ENCODE data around the gene TMEM163.
"Not testable (repeated sequence)": the region's sequence is repeated elsewhere in the genome, so short reads cannot be mapped to it uniquely, and the experiment has no call there.

The TMEM163 gene

DNA sequence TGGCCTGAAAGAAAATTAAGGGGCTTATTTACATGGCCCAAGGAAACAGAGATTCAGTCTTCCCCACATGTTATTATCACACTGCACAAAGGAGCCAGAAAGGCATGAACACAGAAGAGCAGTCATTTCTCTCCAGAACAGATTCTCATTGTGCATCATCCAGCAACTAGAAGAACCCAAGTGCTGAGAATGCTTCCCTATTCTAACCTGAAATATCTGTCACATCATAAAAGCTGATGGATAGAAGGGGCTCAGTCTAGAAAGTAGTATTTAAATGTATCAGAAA lies 145.8 kb downstream of the TMEM163 start:
- no peak for DNase-seq

DNA sequence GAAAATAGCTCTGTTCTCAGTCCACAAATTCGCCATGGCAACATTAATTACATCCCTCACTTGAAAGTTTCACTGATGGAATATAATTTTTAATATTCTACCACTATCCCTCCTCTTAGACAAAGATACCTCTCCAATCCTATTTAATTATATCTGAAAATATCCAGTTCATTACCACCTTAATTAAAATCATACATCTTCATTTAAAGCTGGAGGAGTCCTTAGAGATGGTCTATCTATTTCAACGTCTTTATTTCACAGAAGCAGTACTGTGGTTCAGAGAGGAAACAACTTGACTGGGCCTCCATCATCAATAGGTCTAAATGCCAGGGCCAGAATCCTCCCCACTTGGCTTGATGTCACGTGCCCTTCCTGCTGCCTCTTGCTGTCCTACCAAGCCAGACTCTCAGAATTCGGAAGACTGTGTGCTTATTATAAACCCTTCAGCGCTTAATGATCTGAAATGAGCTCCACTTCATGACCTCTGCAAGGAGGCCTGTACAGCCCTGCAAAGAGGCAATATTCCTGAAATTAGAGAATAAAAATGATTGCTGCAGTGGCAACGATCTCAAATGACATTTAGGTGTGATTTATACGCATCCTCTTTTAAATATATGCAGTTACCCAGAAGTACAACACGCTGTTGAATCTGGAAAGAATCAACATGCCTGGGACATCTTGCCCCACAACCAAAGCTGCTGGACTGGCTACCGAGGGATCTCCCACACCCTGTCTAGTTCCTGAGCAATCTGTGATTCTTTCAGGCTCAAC lies 146.3 kb downstream of the TMEM163 start:
- DNase-seq: no peak

DNA sequence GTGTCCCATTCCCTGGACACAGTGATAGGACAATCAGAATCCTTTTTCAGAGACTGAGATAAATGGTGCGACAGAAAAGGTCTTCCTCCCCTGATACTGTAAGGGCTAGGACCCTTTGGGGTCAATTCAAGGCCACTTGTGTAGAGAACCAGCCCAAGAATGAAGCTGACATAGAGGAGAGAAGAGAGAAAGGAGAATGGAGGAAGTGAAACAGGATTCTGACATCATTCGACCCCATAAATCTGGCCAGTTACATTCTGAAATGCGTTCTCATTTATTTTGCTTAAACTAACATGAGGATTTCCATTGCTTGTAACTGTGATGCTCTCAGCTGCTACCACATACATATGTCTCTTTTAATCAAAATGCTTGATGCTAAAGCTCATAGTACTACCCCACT lies 148.1 kb downstream of the TMEM163 start:
- DNase-seq: no peak

DNA sequence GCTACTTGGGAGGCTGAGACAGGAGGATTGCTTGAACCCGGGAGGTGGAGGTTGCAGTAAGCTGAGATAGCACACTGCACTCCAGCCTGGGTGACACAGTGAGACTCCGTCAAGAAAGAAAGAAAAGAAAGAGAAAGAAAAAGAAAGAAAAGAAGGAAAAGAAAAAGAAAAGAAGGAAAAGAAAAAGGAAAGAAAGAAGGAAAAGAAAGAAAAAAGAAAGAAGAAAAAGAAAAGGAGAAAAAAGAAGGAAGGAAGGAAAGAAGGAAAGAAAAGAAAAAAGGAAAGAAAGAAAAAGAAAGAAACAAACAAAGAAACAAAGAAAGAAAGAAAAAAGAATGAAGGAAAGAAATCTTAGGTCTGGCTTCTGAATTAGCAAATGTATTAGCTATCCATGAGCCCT lies 150.4 kb downstream of the TMEM163 start:
- no peak for DNase-seq

DNA sequence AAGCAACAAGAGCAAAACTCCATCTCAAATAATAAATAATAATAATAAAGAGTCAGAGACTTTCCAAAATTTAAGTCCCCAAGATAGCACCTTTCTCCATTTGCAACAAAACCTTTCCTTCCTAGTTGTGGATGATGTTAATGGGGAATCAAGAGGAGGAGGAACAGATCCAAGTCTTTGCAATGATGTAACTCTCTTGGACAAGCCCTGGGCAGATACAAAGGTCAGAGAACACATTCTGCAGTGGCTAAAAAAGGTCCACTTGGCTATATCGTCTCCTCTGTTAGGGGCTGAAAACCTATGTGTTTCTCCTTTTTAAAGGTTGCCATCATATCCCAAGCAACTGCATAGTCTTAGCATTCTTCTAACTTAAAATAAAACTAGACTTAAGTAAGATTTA lies 151.1 kb downstream of the TMEM163 start:
- no peak for DNase-seq

DNA sequence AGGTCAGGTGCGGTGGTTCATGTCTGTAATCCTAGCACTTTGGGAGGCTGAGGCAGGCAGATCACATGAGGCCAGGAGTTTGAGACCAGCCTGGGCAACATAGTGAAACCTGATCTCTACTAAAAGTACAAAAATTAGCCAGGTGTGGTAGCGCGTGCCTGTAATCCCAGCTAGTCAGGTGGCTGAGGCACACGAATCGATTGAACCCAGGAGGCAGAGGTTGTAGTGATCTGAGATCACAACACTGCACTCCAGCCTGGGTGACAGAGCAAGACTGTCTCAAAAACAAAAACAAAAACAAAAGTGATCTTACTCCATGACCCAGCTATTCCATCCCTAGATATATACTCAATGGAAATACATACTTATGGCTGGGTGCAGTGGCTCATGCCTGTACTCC lies 153.8 kb downstream of the TMEM163 start:
- DNase-seq: not testable (repeated sequence)

DNA sequence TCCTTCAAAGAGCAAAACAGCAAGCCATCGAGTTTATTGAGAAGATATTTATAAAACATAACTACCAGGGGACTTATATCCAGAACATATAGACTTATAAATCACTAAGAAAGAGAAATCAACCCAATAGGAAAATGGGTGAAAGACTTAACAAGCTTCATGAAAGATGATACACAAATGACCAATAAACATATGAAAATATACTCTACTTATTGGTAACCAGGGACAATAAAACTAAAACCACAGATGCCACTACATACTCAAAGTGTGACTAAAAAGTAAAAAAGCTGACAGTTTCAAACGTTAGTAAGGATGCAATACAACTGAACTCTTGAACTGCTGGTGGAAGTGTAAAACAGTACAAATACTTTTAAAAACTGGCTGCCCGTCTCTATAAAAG lies 154.3 kb downstream of the TMEM163 start:
- no peak for DNase-seq

DNA sequence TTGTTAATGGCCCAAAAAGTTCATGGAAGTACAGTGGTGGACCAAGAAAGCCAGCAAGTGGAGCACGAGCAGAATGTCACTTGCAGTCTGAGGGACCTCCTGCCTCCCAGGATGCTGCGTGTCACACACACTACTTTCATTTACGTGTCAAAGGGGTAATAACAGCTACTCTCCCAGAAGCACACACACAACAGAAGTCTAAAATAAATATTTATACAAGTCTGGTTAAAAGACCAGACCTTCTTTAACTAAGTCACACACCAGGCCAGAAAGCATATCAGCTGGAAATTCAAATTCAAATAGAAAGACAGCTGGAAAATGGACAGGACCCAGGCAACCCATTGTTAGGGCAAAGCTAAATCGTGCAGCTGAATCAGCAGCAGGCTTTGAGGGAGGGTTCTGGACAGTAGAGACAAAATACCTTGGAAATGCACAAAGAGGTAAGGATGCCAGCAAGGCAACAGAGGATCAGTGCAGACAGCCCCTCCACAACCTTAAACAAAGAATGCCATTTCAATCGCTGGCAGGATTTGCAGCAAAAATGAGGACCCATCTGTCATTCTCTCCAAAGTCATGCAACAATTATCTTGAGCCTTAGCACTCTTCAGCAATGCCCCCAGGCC lies 160.5 kb downstream of the TMEM163 start:
- peak; percentile 61 for DNase-seq

DNA sequence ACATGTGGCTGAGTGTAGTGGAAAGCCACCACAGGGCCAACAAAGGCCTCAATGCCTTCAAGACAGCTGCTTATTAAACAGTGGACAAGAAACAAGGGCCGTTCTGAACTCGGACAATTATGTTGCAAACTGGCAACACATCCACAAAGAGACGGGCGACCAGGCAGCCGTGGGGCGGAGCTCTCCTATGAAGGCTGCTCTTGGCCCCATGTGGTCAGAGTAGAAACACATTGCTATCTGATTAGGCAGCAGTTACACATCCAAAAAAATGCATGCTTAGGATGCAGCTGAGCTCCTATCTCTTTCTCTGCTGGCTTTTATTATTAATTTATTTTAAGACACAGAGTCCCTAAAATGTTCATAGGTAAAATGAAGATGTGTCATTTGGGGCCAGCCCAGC lies 163.4 kb downstream of the TMEM163 start:
- DNase-seq: no peak

DNA sequence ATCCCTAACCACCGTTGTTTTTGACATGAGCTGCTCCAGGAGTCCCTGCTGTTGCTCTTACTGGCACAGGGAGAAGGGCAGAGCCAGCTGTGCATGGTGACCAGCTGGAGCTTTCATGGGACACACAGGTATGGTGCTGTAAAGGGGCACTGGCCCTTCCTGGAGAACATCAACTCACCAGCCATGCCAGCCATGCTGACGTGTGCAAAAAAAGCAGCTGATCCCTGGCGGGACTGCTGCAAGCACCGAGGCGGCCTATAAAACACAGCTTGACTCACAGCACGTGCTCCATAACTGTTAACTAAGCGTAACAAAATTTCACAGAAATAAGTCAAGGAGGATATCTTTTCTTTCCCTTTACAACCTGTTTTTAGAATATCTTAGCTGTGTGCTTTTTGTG lies 165.1 kb downstream of the TMEM163 start:
- no peak for DNase-seq

DNA sequence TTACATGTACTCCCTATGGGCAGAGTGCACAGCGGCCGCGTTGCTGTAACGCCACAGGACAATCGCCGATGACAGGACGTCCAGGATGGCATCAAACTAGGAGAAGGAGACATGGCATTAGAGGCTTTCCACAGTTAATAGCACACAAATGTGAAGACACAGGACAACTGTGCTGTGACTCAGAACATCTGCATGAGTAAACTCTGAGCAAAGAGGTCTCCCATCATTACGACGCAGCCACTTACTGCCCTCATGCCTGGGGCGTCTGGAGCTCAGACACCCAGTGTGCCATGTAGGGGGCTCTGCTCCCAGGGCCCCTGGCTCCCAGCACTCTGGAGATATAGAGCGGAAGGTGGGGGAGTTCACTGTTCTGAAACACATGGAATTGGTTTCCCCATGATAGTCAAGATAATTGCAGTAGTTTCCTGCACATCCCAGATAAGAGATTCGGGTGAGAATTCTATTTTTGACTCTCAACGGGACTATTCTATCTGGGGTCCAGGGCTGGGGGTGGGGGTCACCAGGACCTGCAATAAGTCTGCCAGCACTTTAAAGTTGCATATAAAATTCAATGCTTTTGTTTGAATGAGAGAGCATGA lies 168.1 kb downstream of the TMEM163 start:
- DNase-seq: no peak

DNA sequence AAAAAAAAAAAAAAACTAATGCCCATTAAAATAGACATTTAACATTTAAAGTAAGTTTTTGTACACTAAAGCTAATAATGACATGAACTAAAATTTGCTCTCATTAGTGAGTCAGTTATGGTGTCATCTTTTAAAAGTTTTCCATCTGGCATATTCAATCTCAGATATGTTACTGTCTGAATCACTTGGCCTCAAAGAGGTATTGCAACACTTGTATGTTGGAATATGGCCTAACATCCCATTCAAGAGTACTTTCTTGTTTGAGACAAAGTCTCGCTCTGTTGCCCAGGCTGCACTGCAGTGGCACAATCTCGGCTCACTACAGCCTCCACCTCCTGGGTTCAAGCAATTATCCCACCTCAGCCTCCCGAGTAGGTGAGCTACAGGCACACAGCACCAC lies 169.7 kb downstream of the TMEM163 start:
- DNase-seq: no peak

DNA sequence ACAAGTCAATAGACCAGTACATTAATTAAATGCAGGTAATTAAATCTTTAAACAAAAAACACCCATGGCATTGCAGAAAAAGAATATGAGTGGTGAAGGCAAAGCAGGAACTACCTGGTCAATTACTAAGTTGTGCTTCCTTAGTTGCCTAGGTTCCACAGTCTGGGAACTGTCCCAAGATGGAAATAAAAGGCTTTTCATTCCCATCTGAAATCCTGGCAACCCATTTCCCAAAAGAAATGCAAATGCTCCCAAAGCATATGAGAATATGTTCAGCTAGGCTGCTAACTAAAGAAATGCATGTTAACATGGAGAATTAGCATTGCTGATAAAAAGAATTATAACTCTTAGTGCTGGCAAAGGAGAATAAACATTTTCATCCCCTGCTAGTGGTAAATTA lies 177.8 kb downstream of the TMEM163 start:
- DNase-seq: no peak

DNA sequence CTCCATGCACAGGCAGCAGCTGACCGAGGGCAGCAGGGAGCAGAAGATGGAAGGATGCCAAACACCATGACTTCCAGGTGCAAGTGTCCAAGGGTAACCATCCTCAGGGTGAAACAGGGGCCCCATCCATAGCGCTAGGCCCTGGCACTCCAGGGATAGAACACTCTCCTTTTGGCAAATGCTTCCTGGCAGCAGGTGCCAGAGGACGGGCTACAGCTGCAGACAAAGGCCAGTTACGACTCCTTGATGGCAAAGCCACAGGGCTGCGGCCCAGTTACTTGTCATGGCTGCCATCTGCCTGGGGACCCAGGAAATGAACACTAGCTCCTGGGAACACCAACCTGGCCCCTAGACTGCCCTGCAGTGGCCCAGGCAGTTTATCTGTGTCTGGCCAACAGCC lies 178.8 kb downstream of the TMEM163 start:
- DNase-seq: peak; percentile 44

DNA sequence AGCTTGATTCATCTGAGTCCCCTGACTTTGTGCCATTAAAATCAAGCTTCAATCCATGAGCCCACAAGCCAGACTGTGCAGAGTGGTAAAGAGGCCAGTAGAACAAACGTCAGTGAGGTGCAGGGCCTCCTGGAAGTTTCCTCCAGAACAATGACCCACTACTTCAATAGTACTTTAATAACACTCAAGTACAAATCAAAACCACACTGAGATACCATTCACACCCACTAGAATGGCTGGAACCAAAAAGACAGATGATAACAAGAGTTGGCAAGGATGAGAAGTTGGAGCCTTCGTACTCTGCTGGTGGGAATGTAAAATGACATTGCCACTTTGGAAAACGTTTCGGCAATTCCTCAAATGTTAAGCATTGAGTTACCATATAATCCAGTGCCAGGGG lies 181.1 kb downstream of the TMEM163 start:
- no peak for DNase-seq

DNA sequence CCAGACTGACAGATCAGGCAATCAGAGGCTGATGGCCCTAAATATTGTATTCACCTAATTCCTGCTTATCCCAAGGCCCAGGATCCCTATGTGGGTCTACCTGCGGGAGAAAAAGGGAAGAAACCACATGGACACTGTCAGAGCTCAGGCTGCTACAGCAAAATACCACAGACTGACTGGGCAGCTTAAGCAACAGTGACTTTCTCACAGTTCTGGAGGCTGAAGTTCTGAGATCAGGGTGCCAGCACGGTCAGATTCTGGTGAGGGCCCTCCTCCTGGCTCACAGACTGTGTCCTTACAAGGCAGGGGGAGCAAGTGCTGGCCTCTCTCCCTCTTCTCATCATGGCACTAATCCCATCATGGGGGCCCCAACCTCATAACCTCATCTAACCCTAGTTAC lies 181.7 kb downstream of the TMEM163 start:
- DNase-seq: no peak

DNA sequence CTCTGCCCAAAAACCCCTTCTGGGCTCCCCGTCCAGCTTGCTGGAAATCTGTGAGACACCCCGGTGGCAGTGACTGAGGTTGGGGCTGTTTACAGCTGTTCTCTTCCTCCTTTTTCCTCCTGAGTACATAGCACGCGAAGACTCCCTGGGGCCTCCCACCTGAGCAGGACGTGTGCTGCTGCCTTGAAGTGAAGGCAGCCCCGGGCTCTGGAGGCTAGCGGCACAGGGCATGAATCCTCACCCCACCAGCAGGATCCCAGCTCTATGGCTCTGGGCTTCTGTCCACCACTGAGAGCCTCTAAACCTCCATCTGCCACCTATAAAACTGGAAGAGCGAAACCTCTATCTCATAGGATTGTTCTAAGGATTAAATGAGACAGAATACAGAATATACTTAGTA lies 182.5 kb downstream of the TMEM163 start:
- no peak for DNase-seq

DNA sequence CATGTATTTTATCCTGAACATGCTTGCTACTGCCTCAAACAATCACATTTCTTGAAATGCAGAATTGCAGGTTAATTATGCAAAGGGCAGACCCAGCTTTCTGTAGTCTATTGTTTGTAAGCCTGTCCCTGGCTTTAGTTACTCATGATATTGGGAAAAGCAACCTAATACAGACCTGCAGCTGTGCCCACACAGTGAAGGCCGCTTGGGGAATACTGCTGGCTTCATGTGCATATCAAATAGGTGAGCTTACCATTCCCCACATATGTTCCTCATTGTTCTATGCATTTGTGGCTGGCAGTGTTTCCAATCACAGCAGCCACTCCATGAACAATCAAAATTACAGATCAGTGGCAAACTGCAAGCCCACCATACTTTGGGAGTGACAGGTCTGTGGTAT lies 186.3 kb downstream of the TMEM163 start:
- no peak for DNase-seq

DNA sequence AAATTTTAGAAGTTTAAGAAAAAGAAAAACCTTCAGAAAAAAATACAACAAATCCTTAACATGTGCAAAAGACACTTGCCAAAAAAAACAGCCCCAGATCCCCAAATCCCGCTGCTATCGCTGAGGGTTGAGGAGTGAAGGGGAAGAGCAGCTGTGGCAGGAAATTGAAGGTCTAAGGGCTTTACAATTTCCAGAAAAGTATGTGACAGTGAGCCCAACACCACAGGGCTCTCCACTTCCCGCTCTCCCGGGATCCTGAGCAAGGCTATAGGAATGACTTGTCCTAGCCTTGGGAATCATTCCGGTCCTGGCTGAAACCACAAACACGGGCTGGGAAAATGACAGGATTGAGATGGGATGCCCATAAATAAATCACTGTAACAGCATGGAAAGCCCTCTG lies 191.4 kb downstream of the TMEM163 start:
- no peak for DNase-seq

DNA sequence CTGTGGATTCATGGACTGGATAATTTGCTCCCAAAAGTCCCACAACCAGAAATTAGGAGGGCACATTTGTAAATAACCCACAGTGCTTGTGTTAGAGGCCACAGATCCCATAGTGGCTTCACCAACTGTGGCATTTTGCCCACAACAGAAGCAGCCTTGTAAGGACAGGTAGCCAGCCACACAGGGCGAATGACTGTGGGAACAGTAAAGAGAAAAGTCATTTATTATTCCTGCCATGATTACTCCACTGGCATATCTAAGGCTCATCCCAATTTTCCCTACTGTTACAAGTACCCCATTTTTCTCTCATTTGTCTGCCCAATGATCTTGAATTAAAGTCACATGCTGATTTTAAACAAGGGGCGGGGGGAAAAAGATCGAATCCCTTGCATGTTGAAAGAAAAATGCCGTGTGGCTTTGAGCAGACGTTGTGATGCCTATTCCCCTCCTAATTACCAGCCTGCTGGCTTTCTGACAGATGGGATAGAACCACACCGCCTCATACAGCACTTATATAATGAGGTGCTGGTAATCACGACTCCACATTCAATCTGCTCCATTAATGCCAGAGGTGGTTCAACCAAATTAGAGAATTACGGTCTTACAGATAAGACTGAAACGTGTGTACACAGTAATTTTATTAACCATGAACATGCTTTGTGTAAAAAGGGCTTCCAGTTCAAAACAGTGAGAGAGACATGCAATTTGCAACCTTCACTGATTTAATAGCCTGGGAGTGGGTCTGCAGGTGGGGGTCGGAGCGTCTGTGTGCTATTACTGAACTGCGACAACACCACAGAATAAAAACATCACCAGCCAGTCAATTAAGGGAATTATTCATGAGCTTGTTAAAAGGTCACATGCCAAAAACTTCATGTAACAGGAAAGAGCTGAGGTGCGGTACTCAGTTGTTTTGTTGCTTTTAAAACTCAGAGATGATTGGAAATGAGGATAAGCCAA lies 196.0 kb downstream of the TMEM163 start:
- peak; percentile 62 for DNase-seq

DNA sequence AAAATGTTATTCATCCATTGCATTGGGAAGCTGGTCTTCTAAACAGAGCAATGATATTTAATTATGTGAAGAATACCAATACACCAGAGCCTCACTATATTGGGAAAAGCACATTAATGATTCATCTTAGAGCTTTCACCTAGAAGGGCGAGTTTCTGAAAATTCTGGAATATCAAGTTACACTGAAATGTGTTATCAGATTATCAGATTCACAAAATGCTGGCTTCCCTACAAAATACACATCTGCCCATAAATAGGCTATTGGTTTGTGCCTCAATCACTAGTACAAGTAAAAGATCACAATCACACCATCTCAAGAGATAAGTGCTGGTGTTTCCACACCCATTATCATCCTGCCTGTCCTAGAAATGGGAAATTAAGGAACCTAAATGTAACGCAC lies 200.7 kb downstream of the TMEM163 start:
- DNase-seq: no peak

DNA sequence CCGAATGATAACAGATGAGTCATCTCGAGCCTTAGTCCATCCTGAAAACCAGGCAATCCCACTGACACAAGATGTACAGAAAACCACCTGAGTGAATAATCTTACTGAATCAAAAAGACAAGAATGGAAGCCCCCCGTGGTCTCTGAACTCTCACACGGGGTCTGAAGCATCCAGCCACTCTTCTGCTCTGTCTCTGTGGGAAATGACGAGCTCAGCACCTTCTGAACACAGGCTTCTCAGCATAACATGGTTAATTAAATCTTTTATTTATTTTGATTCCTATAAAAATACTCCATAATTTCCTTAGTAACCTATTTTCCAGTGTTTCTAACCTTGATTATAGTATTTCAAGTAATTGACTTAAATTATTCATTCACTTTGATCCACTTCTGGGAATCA lies 203.7 kb downstream of the TMEM163 start:
- no peak for DNase-seq

DNA sequence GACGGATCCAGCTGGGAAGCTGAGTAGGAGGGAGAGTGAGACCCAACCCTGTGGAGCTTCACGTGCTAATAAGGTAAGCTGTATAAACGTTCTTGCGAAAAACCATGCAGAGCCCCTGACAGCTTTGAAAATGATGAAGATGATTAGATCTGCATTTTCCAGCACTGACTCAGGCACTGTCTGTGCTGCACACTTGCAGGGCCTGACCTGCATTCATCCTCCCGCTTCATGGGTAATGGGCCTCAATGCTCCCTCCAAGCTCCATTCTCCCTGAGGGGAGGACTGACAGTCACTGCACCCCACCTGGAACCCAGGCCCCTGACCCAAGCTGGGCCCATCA lies 205.4 kb downstream of the TMEM163 start:
- no peak for DNase-seq

Data from COR-L47 (cell line).